Brain microvascular endothelial cell (primary cell): ENCODE measurements around the gene EMC8.

ENCODE experiments used
- DNase-seq: peaks from one replicate; pipeline ENCODE4 v3.0.0-alpha.2; 2020
- H3K27ac ChIP-seq: fragments of 250-450 bp; sonication (Bioruptor Pico); 2 replicates; pipeline ENCODE4 v1.5.1; 2020; ENCODE audit warnings: mild to moderate bottlenecking, moderate library complexity
- H3K27me3 ChIP-seq: fragments of 250-450 bp; sonication (Bioruptor Pico); replicated peaks from 2 replicates; pipeline ENCODE4 v1.5.1; 2020; ENCODE audit warnings: mild to moderate bottlenecking
- H3K36me3 ChIP-seq: fragments of 250-450 bp; sonication (Bioruptor Pico); replicated peaks from 2 replicates; pipeline ENCODE4 v1.5.1; 2020; ENCODE audit warnings: mild to moderate bottlenecking
- H3K4me3 ChIP-seq: 2 replicates; pipeline ENCODE4 v1.5.1; 2011; ENCODE audit warnings: low read depth, mild to moderate bottlenecking, control low read depth, low read length, moderate library complexity
- in situ Hi-C: cut with HindIII; loops from 2 replicates; pipeline ENCODE4 v1.10.0; 2017; ENCODE audit warnings: low sequenced_read_pairs, low pct_ligation_motif_present
- TF ChIP-seq, protein P1 (sequence below): IDR thresholded peaks from 2 replicates; pipeline ENCODE4 v1.5.1; 2011; ENCODE audit warnings: low read depth, mild to moderate bottlenecking, moderate library complexity, low read length, control low read depth, inconsistent platforms; ENCODE audit errors: missing control alignments

EMC8 gene

DNA sequence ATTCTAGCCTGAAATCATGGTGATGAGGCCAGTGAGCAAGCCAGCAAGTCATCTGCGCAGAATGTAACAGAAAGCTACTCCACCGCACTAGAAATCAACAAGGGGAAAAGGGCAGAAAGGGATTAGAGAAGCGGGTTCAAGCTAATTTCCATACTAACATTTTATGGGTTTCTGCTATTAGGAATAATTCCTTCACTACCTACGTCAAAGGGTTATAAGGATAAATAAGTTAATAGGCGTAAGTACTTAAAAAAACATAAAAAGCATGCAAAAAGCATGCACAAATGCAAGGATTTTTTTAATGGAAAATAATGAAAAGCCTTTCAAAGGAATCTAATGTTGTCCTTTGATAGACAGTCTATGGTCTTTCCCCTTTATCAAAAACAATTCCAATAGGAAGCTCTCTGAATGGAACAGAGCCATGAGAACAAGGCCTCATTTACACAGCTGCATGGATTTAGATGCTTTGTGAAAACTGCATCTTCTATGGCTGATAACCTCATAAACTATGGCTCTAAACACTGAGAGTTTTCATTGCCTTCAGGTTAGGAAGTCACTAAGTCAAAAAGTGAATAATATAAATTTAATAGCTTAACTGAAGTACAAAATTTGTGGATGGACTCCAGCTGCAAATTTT lies 5.6 kb downstream of the EMC8 start:
- H3K27ac ChIP-seq, result no peak overlapping the region
- in situ Hi-C loops, result no loop called here

DNA sequence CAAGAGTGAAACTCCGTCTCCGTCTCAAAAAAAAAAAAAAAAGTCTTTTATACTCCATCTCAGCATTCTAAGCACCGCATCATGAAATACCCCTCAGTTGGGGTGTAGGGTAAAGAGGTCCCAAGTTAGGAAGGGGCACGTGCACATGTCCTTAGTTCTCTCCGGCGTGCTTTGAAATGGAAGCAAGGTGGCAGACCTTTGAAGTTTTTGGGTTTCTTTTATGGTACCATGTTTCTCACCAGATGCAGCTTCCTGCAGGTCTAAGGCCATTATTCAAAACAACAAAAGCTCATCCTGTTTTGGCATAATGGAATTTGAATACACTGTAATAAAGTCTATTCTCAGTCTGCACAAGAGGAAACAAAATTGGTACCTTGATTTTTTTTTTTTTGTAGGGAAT lies 9.6 kb downstream of the EMC8 start:
- no peak for DNase-seq
- no peak overlapping the region for H3K4me3 ChIP-seq
- TF ChIP-seq, protein P1, sequence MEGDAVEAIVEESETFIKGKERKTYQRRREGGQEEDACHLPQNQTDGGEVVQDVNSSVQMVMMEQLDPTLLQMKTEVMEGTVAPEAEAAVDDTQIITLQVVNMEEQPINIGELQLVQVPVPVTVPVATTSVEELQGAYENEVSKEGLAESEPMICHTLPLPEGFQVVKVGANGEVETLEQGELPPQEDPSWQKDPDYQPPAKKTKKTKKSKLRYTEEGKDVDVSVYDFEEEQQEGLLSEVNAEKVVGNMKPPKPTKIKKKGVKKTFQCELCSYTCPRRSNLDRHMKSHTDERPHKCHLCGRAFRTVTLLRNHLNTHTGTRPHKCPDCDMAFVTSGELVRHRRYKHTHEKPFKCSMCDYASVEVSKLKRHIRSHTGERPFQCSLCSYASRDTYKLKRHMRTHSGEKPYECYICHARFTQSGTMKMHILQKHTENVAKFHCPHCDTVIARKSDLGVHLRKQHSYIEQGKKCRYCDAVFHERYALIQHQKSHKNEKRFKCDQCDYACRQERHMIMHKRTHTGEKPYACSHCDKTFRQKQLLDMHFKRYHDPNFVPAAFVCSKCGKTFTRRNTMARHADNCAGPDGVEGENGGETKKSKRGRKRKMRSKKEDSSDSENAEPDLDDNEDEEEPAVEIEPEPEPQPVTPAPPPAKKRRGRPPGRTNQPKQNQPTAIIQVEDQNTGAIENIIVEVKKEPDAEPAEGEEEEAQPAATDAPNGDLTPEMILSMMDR, result no peak
- H3K27me3 ChIP-seq, result no peaks in the 10 kb centered on the region
- peaks cover 29% of the 10 kb centered on the region for H3K36me3 ChIP-seq
- H3K27ac ChIP-seq, result no peak overlapping the region
- in situ Hi-C loops, result no loop called here

More for the DNA sequence above, 5.6 kb downstream of the EMC8 start:
- no peak for DNase-seq
- Histone ChIP-seq H3K27me3 (no peaks in the 10 kb centered on the region), H3K4me3 (no peak overlapping the region), H3K36me3 (peaks cover 18% of the 10 kb centered on the region)
- TF ChIP-seq, protein P1, result no peak

DNA sequence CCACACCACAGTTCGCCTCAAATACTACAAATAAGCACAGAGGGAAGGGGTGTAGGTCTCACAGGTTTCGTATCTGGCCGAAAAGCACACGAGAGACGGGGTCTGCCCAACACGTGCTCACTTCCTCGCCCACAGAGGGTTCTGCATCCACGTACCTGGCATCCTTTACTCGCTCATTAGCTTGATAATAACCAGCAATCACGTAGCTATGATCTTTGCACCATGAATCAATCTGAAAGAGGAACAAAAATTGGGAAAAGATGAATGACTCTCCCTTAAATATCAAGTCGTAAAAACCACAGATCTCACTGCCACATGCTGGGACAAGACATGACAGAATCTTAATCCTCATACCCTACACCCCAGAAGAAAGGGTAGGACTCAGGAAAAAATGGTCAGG lies 10.5 kb downstream of the EMC8 start:
- no peak for DNase-seq
- H3K36me3 ChIP-seq, result peaks cover 28% of the 10 kb centered on the region
- in situ Hi-C loops, result no loop called here
- TF ChIP-seq, protein P1, result no peak
- H3K27me3 ChIP-seq, result no peaks in the 10 kb centered on the region
- H3K4me3 ChIP-seq, result no peak overlapping the region
- H3K27ac ChIP-seq, result no peak overlapping the region

DNA sequence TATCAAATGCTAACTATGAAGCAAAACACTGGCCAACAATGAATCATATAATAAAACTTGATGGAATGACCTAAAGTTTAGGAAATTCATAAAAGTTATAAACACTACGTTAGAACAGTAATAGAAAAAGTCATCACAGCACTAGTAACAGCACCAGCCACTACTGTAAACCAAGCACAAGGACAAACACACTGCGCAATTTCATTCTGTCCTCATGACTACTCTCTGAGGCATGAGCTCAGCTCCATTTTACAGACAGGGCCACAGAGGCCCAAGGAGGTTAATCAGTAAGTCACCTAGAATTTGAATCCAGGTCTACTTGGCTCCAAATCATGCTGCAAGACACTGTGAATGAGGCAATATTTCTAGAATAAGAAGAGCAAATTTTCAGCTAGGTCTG lies 13.4 kb downstream of the EMC8 start:
- DNase-seq, result no peak
- H3K27ac ChIP-seq, result no peak overlapping the region
- TF ChIP-seq, protein P1, result no peak
- H3K4me3 ChIP-seq, result no peak overlapping the region
- H3K36me3 ChIP-seq, result peaks cover 31% of the 10 kb centered on the region
- no peaks in the 10 kb centered on the region for H3K27me3 ChIP-seq
- in situ Hi-C loops, result no loop called here

DNA sequence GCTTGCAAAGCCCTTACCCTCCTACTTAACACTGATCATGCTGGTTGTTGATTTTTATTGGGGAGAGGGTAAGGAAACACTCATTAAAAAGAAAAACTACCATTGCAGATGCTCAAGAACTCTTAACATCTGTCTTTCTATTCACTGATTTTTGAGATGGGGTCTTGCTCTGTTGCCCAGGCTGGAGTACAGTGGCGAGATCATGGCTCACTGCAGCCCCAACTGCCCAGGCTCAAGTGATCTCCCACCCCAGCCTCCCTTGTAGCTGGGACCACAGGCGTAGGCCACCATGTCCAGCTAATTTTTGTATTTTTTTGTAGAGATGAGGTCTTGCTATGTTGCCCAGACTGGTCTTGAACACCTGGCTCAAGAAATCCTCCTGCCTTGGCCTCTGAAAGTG lies 14.5 kb downstream of the EMC8 start:
- peaks cover 42% of the 10 kb centered on the region for H3K36me3 ChIP-seq
- H3K4me3 ChIP-seq, result no peak overlapping the region
- no peaks in the 10 kb centered on the region for H3K27me3 ChIP-seq
- in situ Hi-C loops, result no loop called here
- TF ChIP-seq, protein P1, result no peak
- no peak for DNase-seq
- no peak overlapping the region for H3K27ac ChIP-seq

DNA sequence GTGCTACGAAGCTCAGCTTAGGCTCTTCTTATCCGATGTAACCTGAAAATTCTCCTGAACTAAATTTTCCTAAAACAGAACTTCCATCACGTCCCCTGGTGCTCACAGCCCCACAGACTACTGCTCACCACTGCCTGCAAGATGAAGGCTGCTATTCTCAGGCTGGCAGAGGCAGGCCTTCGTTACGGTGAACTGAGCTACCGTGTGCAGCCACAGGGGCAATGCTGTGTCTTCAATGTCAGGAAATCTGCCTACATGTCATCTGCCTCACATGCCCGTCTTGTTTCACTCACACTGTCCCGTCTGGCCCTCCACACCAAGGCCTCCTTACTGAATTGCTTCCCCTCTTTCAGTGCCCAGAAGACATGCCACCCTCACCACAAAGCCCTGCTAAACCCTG lies 15.9 kb downstream of the EMC8 start:
- Histone ChIP-seq H3K27me3 (no peaks in the 10 kb centered on the region), H3K36me3 (peaks cover 53% of the 10 kb centered on the region), H3K4me3 (no peak overlapping the region), H3K27ac (no peak overlapping the region)
- TF ChIP-seq, protein P1, result no peak
- in situ Hi-C loops, result no loop called here
- DNase-seq, result no peak
